ENCODE results near the gene PDE4D. TPM values are rescaled to one million over a fixed set of nuclear protein-coding genes. Genes with fewer than 3 reads are reported as not detected.

PDE4D gene
- total and polyA plus RNA-seq, 10 of the 15 experiments (the other 5 are each of a cell fraction or from before 2014, with no cell fraction given), result 0.87 to 4.1 (median 2.2) TPM

DNA sequence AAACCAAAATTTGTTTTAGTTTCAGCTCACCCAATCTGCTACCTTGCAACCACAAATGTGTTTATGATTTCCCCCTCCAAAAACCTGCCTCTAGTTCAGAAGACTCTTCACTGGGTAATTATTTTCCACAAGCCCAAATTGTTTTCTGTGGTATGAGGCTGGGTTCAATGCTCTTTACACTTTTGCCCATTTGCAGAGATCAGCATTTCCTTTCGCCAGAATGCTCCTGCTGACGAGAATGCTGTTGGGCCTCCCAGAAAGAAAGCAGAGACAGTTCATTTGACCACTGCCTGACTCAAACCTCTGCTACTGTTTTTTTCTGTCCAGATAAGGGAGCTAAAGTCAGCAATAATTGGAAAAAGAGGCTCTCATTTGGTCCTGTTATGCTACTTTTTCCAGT, 427.3 kb downstream of the PDE4D start:
- RAD21 ChIA-PET (ENCODE audit: unreplicated experiment), result interaction anchor here (0.6 kb wide), 1 partner anchor 319 kb away, joined by 3 read pairs; no protein-coding TSS in a partner anchor
- TF ChIP-seq, protein P1, sequence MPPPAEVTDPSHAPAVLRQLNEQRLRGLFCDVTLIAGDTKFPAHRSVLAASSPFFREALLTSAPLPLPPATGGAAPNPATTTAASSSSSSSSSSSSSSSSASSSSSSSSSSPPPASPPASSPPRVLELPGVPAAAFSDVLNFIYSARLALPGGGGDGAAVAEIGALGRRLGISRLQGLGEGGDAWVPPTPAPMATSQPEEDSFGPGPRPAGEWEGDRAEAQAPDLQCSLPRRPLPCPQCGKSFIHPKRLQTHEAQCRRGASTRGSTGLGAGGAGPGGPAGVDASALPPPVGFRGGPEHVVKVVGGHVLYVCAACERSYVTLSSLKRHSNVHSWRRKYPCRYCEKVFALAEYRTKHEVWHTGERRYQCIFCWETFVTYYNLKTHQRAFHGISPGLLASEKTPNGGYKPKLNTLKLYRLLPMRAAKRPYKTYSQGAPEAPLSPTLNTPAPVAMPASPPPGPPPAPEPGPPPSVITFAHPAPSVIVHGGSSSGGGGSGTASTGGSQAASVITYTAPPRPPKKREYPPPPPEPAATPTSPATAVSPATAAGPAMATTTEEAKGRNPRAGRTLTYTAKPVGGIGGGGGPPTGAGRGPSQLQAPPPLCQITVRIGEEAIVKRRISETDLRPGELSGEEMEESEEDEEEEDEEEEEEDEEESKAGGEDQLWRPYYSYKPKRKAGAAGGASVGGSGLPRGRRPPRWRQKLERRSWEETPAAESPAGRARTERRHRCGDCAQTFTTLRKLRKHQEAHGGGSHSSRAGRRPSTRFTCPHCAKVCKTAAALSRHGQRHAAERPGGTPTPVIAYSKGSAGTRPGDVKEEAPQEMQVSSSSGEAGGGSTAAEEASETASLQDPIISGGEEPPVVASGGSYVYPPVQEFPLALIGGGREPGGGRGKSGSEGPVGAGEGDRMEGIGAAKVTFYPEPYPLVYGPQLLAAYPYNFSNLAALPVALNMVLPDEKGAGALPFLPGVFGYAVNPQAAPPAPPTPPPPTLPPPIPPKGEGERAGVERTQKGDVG (CRISPR knock-in tag; IDR thresholded peaks at IDR 0.05), result no peak
- TF ChIP-seq, protein P2, sequence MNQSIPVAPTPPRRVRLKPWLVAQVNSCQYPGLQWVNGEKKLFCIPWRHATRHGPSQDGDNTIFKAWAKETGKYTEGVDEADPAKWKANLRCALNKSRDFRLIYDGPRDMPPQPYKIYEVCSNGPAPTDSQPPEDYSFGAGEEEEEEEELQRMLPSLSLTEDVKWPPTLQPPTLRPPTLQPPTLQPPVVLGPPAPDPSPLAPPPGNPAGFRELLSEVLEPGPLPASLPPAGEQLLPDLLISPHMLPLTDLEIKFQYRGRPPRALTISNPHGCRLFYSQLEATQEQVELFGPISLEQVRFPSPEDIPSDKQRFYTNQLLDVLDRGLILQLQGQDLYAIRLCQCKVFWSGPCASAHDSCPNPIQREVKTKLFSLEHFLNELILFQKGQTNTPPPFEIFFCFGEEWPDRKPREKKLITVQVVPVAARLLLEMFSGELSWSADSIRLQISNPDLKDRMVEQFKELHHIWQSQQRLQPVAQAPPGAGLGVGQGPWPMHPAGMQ (IDR thresholded peaks at IDR 0.05; ENCODE audit: borderline replicate concordance), result no peak
- no peak for TF ChIP-seq CBX3 (IDR thresholded peaks at IDR 0.05; ENCODE audit: borderline replicate concordance, low read depth)
- TF ChIP-seq TCF12 (IDR thresholded peaks at IDR 0.05; ENCODE audit: low read depth, low read length), result no peak
- TF ChIP-seq SUZ12 (IDR thresholded peaks at IDR 0.05; ENCODE audit: unreplicated experiment), result no peak
- TF ChIP-seq HDGF (IDR thresholded peaks at IDR 0.05), result no peak
- no peak for TF ChIP-seq EP300 (IDR thresholded peaks at IDR 0.05; ENCODE audit: borderline replicate concordance in 1 of 2, control insufficient read depth in 1 of 2, low read depth in 2 of 2, low read length in 2 of 2)
- no peak for TF ChIP-seq ATF3 (IDR thresholded peaks at IDR 0.05; ENCODE audit: borderline replicate concordance, extremely low read depth, low read depth, low read length)
- no peak for TF ChIP-seq NFXL1 (IDR thresholded peaks at IDR 0.05; ENCODE audit: borderline replicate concordance)
- TF ChIP-seq NKRF (conservative IDR thresholded peaks at IDR 0.05), result no peak
- intact Hi-C loops (cut with micrococcal nuclease; ENCODE audit: unreplicated experiment), result no loop called here
- Histone ChIP-seq H3K9me3 (replicated peaks; ENCODE audit: control insufficient read depth, insufficient read depth, low read length) (no peaks in the 10 kb centered on the region), H3K4me2 (ENCODE audit: control insufficient read depth, insufficient read depth) (no peak overlapping the region), H3K79me2 (ENCODE audit: control insufficient read depth, insufficient read depth, low read length) (no peaks in the 10 kb centered on the region), H3K27me3 (replicated peaks in 1 of 2; ENCODE audit: control insufficient read depth in 2 of 2, insufficient read depth in 2 of 2, low read length in 1 of 2) (no peaks in the 10 kb centered on the region), H4K20me1 (ENCODE audit: control insufficient read depth, insufficient read depth) (no peaks in the 10 kb centered on the region), H3K36me3 (ENCODE audit: control insufficient read depth in 2 of 2, insufficient read depth in 2 of 2, low read length in 1 of 2) (no peaks in the 10 kb centered on the region), H3K27ac (ENCODE audit: control insufficient read depth, insufficient read depth) (no peak overlapping the region), H3K4me1 (ENCODE audit: control insufficient read depth, insufficient read depth, low read length) (no peaks in the 10 kb centered on the region), H3K4me3 (no peak overlapping the region), H3K9ac (ENCODE audit: control insufficient read depth, insufficient read depth, low read length) (no peak overlapping the region), H2AFZ (ENCODE audit: control insufficient read depth, low read depth, low read length) (no peak overlapping the region)
- SMC1A ChIA-PET (ENCODE audit: uncharacterized antibody, unreplicated experiment), result no interaction called here
- no peak for ATAC-seq
- 0% methylated on average over 2 of the region's 2 CpGs for WGBS (ENCODE audit: insufficient coverage, insufficient replicate concordance, low lambda C conversion rate, missing lambda C conversion rate)
- BruUV-seq (replicated peaks), result no TSS peak
- CTCF ChIA-PET, result interaction anchor here (0.7 kb wide), 1 partner anchor 79 kb away, joined by 3 read pairs; no protein-coding TSS in a partner anchor
- no peak for DNase-seq (ENCODE audit: low read depth, low spot score)
- POLR2A ChIA-PET, result no interaction called here
- in situ Hi-C loops (cut with MboI), result no loop called here
- no peak for FAIRE-seq

Measured in GM12878 (cell line).